Astrocyte of the cerebellum (primary cell): ENCODE results near the gene ACOT7.

ENCODE experiments used
- DNase-seq: peaks from one replicate; pipeline ENCODE4 v3.0.0-alpha.2; 2011; ENCODE audit warnings: low read depth
- H3K4me3 ChIP-seq: 2 replicates; pipeline ENCODE4 v1.5.1; 2011; ENCODE audit warnings: mild to moderate bottlenecking, low read depth, low read length, moderate library complexity
- in situ Hi-C: cut with HindIII; loops from 2 replicates; pipeline ENCODE4 v1.10.0; 2017; ENCODE audit warnings: low sequenced_read_pairs
- TF ChIP-seq, protein P1 (sequence below): IDR thresholded peaks from 2 replicates; pipeline ENCODE4 v1.5.1; 2012; ENCODE audit warnings: low read length, low read depth, moderate library complexity, mild to moderate bottlenecking; ENCODE audit errors: missing control alignments

Gene ACOT7

DNA sequence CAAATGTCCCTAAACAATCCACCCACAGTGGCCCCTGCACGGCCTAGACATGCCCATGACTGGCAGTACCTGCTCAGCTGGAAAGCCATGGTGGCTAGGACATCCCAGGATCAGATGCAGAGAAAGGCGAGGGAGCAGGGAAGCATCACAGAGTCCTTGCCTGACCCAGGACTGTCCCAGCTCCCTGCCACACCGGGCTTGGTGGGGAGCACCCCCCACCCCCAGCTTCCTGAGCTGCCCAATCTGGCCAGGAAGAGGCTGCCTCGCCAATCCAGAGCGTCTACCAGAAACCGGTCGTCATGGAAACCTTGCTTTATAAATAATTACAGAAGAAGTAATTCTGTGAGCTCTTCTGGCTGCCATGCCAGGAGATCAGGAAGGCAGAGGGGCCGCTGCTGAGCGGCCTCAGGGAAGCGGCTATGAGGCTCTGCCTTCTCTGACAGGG lies 34.8 kb downstream of the ACOT7 start:
- in situ Hi-C loops: no loop called here
- no peak overlapping the region for H3K4me3 ChIP-seq
- TF ChIP-seq, protein P1, sequence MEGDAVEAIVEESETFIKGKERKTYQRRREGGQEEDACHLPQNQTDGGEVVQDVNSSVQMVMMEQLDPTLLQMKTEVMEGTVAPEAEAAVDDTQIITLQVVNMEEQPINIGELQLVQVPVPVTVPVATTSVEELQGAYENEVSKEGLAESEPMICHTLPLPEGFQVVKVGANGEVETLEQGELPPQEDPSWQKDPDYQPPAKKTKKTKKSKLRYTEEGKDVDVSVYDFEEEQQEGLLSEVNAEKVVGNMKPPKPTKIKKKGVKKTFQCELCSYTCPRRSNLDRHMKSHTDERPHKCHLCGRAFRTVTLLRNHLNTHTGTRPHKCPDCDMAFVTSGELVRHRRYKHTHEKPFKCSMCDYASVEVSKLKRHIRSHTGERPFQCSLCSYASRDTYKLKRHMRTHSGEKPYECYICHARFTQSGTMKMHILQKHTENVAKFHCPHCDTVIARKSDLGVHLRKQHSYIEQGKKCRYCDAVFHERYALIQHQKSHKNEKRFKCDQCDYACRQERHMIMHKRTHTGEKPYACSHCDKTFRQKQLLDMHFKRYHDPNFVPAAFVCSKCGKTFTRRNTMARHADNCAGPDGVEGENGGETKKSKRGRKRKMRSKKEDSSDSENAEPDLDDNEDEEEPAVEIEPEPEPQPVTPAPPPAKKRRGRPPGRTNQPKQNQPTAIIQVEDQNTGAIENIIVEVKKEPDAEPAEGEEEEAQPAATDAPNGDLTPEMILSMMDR: no peak
- DNase-seq: peak; percentile 38

DNA sequence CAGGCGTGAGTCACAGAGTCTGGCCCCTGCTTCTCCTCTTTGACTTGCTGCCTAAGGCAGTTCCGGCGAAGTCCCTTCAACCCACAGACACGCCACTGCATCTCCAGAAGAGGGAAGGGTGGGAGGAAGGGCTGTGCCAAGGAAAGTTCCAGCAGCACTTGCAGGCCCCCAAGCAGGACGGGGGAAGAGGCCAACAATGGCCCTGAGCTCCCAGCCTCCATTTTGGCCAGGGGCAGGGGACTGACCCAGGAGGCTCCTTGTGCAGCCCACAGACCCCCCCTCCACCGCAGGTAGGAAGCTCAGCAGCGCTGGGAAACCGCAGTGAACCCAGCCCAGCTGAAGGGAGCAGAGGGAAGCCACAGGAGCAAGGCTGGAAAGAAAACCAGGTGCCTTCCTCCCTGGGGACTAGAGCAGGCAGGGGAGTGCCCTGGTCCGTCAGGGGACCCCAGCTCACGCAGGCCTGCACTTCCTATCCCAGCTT lies 35.4 kb downstream of the ACOT7 start:
- no peak overlapping the region for H3K4me3 ChIP-seq
- TF ChIP-seq, protein P1: no peak
- DNase-seq: no peak
- in situ Hi-C loops: no loop called here

DNA sequence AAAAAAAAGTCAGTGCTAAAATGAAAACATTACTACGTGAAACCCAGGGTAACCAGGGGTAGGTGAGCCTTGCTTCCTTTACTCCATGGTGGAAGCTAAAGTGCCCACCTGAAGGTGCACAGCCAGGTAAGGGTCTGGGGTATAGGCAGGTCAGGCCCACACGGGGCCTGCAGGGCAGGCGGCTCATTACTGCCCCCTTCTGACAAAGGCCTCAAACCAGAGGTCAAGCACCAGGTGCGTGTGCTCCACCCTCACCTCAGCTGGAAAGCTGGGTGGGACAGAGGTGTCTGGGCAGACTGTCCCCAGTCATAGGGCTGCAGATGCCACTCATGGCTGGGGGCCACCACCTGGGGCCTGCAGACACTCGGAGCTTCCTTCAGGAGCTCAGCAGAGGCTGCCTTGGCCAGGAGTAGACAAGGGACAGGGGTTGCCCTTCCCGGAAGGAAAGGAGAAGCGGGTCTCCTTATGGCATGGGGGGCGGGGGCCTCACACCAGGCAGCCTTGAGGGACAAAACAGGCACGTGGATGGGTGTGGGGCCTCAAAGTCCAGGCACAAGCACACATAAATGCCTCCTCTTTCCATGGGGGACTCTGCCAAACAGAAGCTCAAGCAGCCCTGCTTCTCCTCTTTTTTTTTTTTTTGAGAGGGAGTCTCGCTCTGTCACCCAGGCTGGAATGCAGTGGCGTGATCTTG lies 36.2 kb downstream of the ACOT7 start:
- TF ChIP-seq, protein P1: no peak
- no peak for DNase-seq
- in situ Hi-C loops: no loop called here
- no peak overlapping the region for H3K4me3 ChIP-seq

- in situ Hi-C loops: no loop called here
- DNase-seq: no peak
- no peak overlapping the region for H3K4me3 ChIP-seq
- TF ChIP-seq, protein P1: no peak
Measured at GRCh38 chr1:6355621-6356020, 37.9 kb downstream of the ACOT7 start.

GRCh38 chr1:6354659-6355317 lies 38.8 kb downstream of the ACOT7 start:
- no peak for DNase-seq
- no peak overlapping the region for H3K4me3 ChIP-seq
- in situ Hi-C loops: no loop called here
- TF ChIP-seq, protein P1: no peak

DNA sequence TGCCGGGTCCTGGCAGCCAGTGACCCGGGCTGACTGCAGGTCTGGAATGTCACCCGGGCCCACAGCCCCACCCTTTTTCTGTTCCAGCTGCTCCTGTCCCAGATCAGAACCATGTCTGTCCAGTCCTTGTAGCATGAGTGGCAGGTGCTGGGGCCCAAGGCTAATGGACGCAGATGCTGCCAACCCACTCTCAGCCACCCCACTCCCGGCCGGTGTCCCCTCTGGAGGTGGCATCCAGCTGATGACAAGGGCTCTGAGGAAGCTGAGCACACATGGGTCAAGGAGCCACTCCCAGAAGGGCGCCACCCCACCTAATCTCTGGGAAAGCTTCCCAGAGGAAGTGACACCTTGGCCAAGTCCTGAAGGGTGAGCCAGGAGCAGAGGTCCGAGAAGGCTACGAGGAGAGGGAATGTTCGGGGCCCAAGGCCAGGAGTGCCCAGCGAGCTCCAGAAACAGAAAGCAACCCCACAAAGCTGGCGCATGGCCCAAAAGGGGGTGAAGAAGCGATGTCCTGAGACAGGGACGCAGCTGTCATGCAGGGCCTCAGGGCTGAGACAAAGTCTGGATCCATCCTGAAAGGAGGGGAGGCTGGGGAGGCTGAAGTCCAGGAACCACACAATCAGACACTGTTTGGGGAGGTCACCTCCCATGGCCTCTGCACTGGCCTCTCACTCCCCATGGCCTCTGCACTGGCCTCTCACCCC lies 39.5 kb downstream of the ACOT7 start:
- no peak for DNase-seq
- no peak overlapping the region for H3K4me3 ChIP-seq
- in situ Hi-C loops: no loop called here
- TF ChIP-seq, protein P1: no peak
